Keratinocyte (primary cell): ENCODE measurements around the gene ADCY10.
"Not testable (repeated sequence)": the region's sequence is repeated elsewhere in the genome, so short reads cannot be mapped to it uniquely, and the experiment has no call there.

Experiments used
- EZH2 ChIP-seq: IDR thresholded peaks from one replicate; pipeline ENCODE4 v1.6.1; 2012; ENCODE audit warnings: inconsistent platforms, mild to moderate bottlenecking, low read length, moderate library complexity
- TF ChIP-seq, protein P1 (sequence below), 3 experiments: IDR thresholded peaks in 1 of 3; conservative IDR thresholded peaks in 1 of 3; optimal IDR thresholded peaks in 1 of 3; 2 replicates in 2 of 3; 3 replicates in 1 of 3; pipeline versions ENCODE3 to v1.5.1; 2011; ENCODE audit warnings: low read length in 3 of 3, mild to moderate bottlenecking in 3 of 3, moderate library complexity in 2 of 3, control low read depth in 1 of 3, inconsistent platforms in 1 of 3; ENCODE audit not compliant: insufficient read depth in 2 of 3; ENCODE audit errors: extremely low read depth in 1 of 3

DNA sequence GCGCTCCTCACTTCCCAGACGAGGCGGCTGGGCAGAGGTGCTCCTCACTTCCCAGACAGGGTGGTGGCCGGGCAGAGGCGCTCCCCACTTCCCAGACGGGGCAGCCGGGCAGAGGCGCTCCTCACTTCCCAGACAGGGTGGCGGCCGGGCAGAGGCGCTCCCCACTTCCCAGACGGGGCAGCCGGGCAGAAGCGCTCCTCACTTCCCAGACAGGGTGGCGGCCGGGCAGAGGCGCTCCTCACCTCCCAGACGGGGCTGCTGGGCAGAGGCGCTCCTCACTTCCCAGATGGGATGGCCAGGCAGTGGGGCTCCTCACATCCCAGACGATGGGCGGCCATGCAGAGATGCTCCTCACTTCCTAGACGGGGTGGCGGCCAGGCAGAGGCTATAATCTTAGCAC, 107.7 kb downstream of the ADCY10 start:
- TF ChIP-seq EZH2, result not testable (repeated sequence)
- TF ChIP-seq, protein P1, sequence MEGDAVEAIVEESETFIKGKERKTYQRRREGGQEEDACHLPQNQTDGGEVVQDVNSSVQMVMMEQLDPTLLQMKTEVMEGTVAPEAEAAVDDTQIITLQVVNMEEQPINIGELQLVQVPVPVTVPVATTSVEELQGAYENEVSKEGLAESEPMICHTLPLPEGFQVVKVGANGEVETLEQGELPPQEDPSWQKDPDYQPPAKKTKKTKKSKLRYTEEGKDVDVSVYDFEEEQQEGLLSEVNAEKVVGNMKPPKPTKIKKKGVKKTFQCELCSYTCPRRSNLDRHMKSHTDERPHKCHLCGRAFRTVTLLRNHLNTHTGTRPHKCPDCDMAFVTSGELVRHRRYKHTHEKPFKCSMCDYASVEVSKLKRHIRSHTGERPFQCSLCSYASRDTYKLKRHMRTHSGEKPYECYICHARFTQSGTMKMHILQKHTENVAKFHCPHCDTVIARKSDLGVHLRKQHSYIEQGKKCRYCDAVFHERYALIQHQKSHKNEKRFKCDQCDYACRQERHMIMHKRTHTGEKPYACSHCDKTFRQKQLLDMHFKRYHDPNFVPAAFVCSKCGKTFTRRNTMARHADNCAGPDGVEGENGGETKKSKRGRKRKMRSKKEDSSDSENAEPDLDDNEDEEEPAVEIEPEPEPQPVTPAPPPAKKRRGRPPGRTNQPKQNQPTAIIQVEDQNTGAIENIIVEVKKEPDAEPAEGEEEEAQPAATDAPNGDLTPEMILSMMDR (optimal IDR thresholded peaks at IDR 0.05 in 1 of 3, IDR thresholded peaks at IDR 0.05 in 1 of 3, conservative IDR thresholded peaks at IDR 0.05 in 1 of 3; ENCODE audit: extremely low read depth in 1 of 3, insufficient read depth in 2 of 3, low read length in 3 of 3), result not testable (repeated sequence)
